AML-193 (cell line): ENCODE measurements around the gene SPATA32.
A peak's percentile ranks its signal among the peaks of the same experiment; 100 is the strongest.

Source experiments
- DNase-seq, 2 experiments: peaks; one replicate each; lab custom pipeline; 2025; lab: John Stamatoyannopoulos, UW

Gene SPATA32

GRCh38 chr17:45246861-45247428 lies 14.9 kb downstream of the SPATA32 start:
- no peak for DNase-seq

DNA sequence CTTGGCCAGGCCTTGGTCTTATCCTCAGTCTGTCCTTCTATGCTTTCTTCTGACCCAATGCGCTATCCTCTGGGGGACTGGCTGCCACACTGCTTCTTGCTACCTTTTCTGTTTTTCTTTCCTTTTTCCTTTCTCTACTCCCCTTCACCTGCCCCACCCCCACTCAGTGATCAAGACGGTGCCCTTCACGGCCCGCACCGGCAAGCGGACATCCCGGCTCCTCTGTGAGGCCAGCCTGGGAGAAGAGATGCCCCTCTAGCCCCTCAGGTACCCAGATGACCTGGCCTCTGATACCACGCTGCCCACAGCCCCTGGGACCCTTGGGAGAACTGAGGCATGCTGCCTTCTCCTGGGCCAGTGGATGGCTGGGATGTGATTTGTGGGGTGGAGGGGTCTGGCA lies 15.6 kb downstream of the SPATA32 start:
- no peak for DNase-seq

DNA sequence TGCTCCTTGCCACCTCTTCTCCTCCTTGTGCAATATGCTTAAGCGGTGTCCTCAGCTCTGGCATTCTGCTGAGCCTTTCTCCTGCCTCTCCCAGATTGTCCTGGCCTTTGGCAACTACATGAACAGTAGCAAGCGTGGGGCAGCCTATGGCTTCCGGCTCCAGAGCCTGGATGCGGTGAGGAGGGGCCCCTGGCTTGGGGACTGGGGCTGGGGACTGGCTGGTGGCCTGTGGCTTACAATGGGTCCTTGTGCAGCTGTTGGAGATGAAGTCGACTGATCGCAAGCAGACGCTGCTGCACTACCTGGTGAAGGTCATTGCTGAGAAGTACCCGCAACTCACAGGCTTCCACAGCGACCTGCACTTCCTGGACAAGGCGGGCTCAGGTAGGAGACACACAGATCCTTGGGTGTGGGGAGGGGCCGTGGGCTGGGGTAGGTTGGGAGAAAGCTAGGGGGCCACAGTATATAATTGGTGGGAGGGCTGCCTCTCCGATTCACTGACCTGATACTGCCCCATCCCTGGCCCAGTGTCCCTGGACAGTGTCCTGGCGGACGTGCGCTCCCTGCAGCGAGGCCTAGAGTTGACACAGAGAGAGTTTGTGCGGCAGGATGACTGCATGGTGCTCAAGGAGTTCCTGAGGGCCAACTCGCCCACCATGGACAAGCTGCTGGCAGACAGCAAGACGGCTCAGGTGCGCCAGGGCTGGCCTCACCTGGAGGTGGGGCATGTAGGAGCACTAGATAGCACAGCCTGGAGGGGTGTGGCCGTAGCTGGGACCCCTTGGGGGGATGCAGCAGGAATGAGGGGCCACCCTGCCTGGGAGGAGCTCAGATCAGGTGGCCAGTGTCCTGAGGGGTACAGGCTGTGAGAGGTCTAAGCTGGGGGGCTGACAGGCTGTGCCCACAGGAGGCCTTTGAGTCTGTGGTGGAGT lies 16.9 kb downstream of the SPATA32 start:
- DNase-seq = no peak

GRCh38 chr17:45243750-45244149 lies 18.1 kb downstream of the SPATA32 start:
- no peak for DNase-seq

GRCh38 chr17:45242029-45242414 lies 19.9 kb downstream of the SPATA32 start:
- DNase-seq = no peak

DNA sequence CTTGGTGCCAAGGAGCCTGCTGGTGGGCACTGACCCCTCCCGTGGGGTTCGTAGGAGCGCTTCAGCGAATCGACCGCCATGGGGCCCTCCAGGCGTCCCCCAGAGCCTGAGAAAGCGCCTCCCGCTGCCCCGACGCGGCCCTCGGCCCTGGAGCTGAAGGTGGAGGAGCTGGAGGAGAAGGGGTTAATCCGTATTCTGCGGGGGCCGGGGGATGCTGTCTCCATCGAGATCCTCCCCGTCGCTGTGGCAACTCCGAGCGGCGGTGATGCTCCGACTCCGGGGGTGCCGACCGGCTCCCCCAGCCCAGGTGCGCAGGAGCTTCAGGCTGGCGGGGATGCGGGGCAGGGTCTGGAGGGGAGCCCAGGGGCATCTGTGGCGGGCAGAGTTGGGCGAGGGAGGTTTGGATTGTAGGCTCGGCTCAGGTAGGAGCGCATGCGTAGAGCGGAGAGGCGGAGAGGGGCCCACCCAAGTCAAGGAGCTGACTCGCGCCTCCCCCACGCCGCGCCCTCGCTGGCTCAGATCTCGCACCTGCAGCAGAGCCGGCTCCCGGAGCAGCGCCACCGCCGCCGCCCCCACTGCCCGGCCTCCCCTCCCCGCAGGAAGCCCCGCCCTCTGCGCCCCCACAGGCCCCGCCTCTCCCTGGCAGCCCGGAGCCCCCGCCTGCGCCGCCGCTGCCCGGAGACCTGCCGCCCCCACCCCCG lies 20.4 kb downstream of the SPATA32 start:
- DNase-seq = no peak

DNA sequence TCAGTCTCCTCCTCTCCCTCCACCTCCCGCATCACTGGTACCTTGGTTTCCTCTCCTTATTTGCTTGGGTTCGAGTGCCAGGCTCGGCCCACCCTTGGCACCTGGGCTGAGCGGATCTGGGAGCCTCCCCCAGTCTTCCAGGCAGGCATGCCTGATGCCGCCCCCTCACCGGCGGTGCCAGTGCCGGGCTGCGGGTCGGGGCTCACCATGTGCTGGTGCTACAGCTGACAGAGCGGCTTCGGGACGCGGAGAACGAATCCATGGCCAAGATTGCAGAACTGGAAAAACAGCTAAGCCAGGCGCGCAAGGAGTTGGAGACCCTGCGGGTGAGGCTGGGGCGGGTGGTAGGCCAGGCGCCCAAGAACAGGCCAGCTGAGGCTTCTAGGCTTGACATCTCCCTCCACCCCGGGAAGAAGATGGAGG lies 21.0 kb downstream of the SPATA32 start:
- DNase-seq = no peak

DNA sequence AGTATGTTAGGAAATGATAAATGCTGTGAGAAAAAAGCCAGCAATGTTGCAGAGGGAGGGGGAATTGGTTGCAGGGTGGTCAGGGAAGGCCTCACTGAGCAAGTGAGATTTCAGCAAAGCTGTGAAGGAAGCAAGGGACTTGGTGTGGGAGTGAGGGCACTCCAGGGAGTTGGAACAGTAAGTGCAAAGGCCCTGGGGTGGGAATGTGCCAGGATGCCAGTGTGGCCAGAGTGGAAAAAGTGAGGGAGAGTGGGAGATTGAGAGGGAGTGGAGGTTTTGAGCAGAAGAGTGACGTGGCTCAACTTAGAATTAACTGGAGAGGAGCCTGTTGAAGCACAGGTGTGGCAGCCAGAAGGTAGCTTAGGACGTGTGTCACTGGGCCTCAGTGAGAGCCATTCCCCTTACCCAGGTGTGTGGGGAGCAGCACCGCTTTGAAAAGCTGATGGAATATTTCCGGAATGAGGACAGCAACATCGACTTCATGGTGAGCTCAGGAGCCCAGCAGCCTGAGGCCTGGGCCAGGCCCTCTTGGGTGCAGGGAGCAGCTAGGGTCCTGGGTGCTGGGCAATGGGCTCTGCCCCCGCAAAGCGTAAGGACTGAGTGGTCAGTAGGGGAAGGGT lies 23.6 kb downstream of the SPATA32 start:
- DNase-seq = no peak

DNA sequence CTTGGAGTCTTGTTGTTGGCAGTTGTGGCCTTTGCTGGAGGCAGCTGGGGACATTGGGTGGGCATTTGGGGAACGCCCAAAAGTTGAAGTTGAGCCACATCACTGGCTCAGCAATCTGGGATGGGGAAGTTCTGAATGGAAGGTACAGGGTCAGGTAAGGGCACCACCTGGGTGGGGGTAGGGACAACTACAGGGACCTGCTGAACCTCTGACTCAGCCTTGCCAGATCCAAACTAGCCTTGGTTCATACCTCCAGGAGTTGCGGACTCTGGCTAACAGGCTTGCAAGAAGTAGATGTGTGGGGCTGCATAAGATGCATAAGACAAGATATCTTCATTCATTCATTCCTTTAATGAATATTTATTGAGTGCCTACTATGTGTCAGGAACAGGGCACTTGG lies 24.2 kb downstream of the SPATA32 start:
- no peak for DNase-seq

GRCh38 chr17:45236282-45236606 lies 25.6 kb downstream of the SPATA32 start:
- DNase-seq = no peak

GRCh38 chr17:45235416-45236281 lies 26.2 kb downstream of the SPATA32 start:
- peak; percentile 73 to 76 for DNase-seq

DNA sequence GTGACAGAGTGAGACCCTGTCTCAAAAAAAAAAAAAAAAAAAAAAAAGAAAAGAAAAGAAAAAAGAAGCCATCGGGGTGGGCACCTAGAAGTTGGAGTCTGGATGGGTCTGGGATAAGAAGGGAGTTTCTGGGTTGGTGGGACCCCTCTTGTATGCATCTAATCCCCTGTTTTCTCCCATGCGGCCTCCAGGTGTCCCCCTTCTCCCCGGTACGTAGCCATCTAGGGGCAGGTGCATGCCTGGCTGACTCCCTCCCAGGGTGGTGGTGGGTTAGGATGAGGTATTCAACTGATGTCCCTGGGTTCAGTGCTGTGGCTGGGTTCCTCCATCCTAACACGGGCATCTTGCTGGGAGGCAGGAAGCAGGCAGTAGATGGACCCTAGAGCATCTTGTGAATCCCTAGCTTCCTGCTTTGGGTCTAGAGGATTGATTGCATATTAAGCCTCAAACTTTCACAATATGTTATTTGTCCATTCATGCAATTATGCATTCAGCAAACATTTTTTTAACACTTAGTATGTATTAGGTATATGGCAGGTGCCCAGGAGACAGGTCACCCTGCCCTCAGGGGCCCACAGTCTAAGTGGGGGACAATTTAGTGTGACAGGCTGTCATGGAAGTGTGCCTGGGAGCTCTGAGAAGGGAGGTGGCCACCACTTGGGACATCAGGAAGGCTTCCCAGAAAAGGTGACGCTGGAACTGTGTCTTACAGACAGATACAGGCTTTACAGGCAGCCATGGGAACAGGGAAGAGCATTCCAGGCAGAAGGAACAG lies 27.1 kb downstream of the SPATA32 start:
- DNase-seq = peak; percentile 20 to 50

- no peak for DNase-seq
Observed at GRCh38 chr17:45233423-45233924, 28.4 kb downstream of the SPATA32 start.

- no peak for DNase-seq
Observed at GRCh38 chr17:45232514-45233422, 29.1 kb downstream of the SPATA32 start.

GRCh38 chr17:45231481-45232116 lies 30.3 kb downstream of the SPATA32 start:
- peak; percentile 24 to 28 for DNase-seq

DNA sequence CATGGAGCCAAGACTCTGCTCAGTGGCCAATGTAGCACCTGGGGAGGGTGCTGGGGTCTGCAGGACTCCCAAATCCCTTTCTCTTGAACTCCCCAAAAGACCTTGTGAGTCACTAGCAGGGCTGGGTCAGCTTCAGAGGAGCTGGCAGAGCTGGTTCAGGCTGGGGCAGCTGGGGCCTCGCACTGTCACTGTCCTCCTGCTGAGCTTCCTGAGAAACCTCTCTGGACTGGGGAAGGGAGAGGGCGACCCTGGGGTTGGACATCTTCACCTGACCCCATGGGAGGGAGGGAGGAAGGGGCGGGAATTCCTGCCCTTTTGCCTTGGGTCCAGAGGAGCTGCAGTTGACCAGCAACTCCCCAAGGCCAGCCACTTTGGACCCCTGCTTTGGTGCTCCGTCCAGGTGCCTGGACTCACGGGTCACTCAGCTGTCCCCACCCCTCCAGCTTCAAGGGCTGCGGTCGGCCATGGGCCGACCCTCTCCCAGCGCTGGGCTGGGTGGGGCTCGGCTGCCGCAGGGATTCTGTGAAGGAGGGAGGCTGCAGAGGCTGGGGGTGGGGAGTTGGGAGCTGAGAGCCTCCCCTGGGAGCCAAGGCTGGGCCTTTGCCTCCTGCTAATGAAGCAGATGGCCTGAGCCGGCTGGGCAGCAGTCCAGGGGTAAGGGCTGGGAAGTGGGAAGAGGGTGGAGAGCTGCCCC lies 31.0 kb downstream of the SPATA32 start:
- DNase-seq = no peak

GRCh38 chr17:45230410-45230786 lies 31.5 kb downstream of the SPATA32 start:
- DNase-seq = no peak

GRCh38 chr17:45229681-45230409 lies 32.0 kb downstream of the SPATA32 start:
- no peak for DNase-seq
